GM23338 (cell line): ENCODE data around the gene NR5A2. TPM values are rescaled to one million over a fixed set of nuclear protein-coding genes. Genes with fewer than 3 reads are reported as not detected.

Experiments used
- ATAC-seq: fragments of 200-7000 bp; cut with Tn5 transposase; 3 replicates; pipeline ENCODE4 v1.9.1; 2020
- DNase-seq: peaks from one replicate; pipeline ENCODE4 v3.0.0-alpha.2; 2015; ENCODE audit warnings: low spot score
- H2AFZ ChIP-seq: fragments of 200-600 bp; sonication (generic); 2 replicates; pipeline ENCODE4 v1.8.0; 2016; ENCODE audit warnings: antibody characterized with exemption, mild to moderate bottlenecking, moderate library complexity
- H3F3A ChIP-seq: fragments of 200-600 bp; sonication (generic); replicated peaks from 2 replicates; pipeline ENCODE4 v1.8.0; 2017; ENCODE audit warnings: antibody characterized with exemption, mixed run types, low read depth
- H3K27ac ChIP-seq: fragments of 200-600 bp; sonication (generic); 2 replicates; pipeline ENCODE4 v1.6.1; 2016; ENCODE audit warnings: low read depth
- H3K27me3 ChIP-seq: fragments of 200-600 bp; sonication (generic); 2 replicates; pipeline ENCODE4 v1.8.0; 2016; ENCODE audit warnings: mild to moderate bottlenecking, mixed run types, moderate library complexity; ENCODE audit not compliant: insufficient read depth
- H3K36me3 ChIP-seq: fragments of 200-600 bp; sonication (generic); 2 replicates; pipeline ENCODE4 v1.8.0; 2016; ENCODE audit warnings: mild to moderate bottlenecking; ENCODE audit not compliant: insufficient read depth
- H3K4me1 ChIP-seq: fragments of 200-600 bp; sonication (generic); 2 replicates; pipeline ENCODE4 v1.8.0; 2016; ENCODE audit warnings: mild to moderate bottlenecking, moderate library complexity; ENCODE audit not compliant: insufficient read depth
- H3K4me2 ChIP-seq: fragments of 200-600 bp; sonication (generic); 2 replicates; pipeline ENCODE4 v1.7.1; 2017; ENCODE audit warnings: mixed run types
- H3K4me3 ChIP-seq: fragments of 200-600 bp; sonication (generic); 2 replicates; pipeline ENCODE4 v1.6.1; 2016; ENCODE audit warnings: mixed run types
- H3K79me2 ChIP-seq: fragments of 200-600 bp; sonication (generic); replicated peaks from 2 replicates; pipeline ENCODE4 v1.8.0; 2017; ENCODE audit warnings: mild to moderate bottlenecking; ENCODE audit not compliant: insufficient read depth
- H3K9me2 ChIP-seq: fragments of 200-600 bp; sonication (generic); 2 replicates; pipeline ENCODE4 v1.8.0; 2017; ENCODE audit not compliant: insufficient read depth
- H4K20me1 ChIP-seq: fragments of 200-600 bp; sonication (generic); replicated peaks from 2 replicates; pipeline ENCODE4 v1.8.0; 2017; ENCODE audit warnings: mild to moderate bottlenecking; ENCODE audit not compliant: insufficient read depth
- H3K27ac Mint-ChIP-seq: 2 replicates; pipeline ENCODE4 v1.8.0; 2020; ENCODE audit warnings: inconsistent platforms, mild to moderate bottlenecking, moderate library complexity, mixed read lengths
- H3K27me3 Mint-ChIP-seq: 3 replicates; pipeline ENCODE4 v1.8.0; 2022; ENCODE audit warnings: low read depth, mild to moderate bottlenecking, moderate library complexity, mixed read lengths, inconsistent platforms; ENCODE audit not compliant: insufficient read depth, poor library complexity
- H3K36me3 Mint-ChIP-seq: 3 replicates; pipeline ENCODE4 v1.8.0; 2021; ENCODE audit warnings: low read depth, mild to moderate bottlenecking, inconsistent platforms, moderate library complexity, mixed read lengths
- H3K4me1 Mint-ChIP-seq: 3 replicates; pipeline ENCODE4 v1.8.0; 2020; ENCODE audit warnings: mild to moderate bottlenecking, inconsistent platforms, mixed read lengths
- H3K4me3 Mint-ChIP-seq: 3 replicates; pipeline ENCODE4 v1.8.0; 2021; ENCODE audit warnings: moderate library complexity, mild to moderate bottlenecking, inconsistent platforms, mixed read lengths
- H3K9me3 Mint-ChIP-seq: 3 replicates; pipeline ENCODE4 v1.8.0; 2020; ENCODE audit warnings: moderate library complexity, mild to moderate bottlenecking, inconsistent platforms, mixed read lengths
- EZH2 ChIP-seq: fragments of 200-600 bp; sonication (generic); IDR thresholded peaks from one replicate; pipeline ENCODE4 v1.8.0; 2017; ENCODE audit warnings: antibody characterized with exemption, mild to moderate bottlenecking, low read depth; ENCODE audit not compliant: unreplicated experiment
- JUNB ChIP-seq: IDR thresholded peaks from one replicate; pipeline ENCODE4 v1.6.1; 2016; ENCODE audit warnings: antibody characterized with exemption; ENCODE audit not compliant: unreplicated experiment
- NANOG ChIP-seq: IDR thresholded peaks from 2 replicates; pipeline ENCODE4 v1.6.1; 2016; ENCODE audit warnings: antibody characterized with exemption, borderline replicate concordance
- ZNF114 ChIP-seq: fragments of 250-450 bp; sonication (Bioruptor Pico); IDR thresholded peaks from 2 replicates; pipeline ENCODE4 v1.5.0; 2020; ENCODE audit warnings: mild to moderate bottlenecking, moderate library complexity
- polyA plus RNA-seq: library from polyadenylated mRNA; unstranded; fragments of >200 nt; fragmentation: Nextera tagmentation; extraction: Ambion mirVana; gene quantifications from 2 replicates; pipeline ENCODE4 v1.2.1, GENCODE V29; 2016
- total RNA-seq: library from RNA; depleted of rRNA; stranded (reverse); fragments of >200 nt; shearing (Covaris generic); gene quantifications from 2 replicates; pipeline ENCODE4 v1.2.3, GENCODE V29; 2014
- TF ChIP-seq, protein P1 (sequence below): IDR thresholded peaks from 2 replicates; pipeline ENCODE4 v1.6.1; 2016; ENCODE audit warnings: antibody characterized with exemption
- TF ChIP-seq, protein P2 (sequence below): IDR thresholded peaks from one replicate; pipeline ENCODE4 v1.6.1; 2018; ENCODE audit warnings: antibody characterized with exemption; ENCODE audit not compliant: unreplicated experiment
- TF ChIP-seq, protein P3 (sequence below), 2 experiments: fragments of 200-600 bp in 1 of 2; sonication (generic) in 1 of 2; conservative IDR thresholded peaks; 2 replicates each; pipeline versions ENCODE4 v1.5.1 to v1.6.1; 2016 to 2017; ENCODE audit warnings: antibody characterized with exemption in 2 of 2, low read depth in 2 of 2, mild to moderate bottlenecking in 2 of 2, moderate library complexity in 1 of 2

The NR5A2 gene
- total and polyA plus RNA-seq, 2 experiments from 2014 or later = 4.4 to 13.1 TPM

DNA sequence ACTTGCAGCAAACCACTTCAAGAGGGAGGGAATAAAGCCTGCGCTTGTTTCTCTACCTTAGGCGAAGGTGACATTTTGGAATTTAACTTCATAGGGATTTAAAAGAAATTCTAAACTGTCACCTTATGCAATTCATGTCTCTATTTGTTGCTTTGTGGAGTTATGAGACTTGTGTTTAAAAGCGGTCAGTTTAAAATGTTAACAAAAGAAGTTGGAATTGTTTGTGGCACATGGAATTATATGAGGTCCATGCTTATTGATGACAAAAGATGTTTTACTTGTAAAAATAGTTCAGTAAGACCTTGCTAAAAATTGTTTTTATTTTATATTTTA, 15.8 kb downstream of the NR5A2 start (continued):
- TF ChIP-seq, protein P1, sequence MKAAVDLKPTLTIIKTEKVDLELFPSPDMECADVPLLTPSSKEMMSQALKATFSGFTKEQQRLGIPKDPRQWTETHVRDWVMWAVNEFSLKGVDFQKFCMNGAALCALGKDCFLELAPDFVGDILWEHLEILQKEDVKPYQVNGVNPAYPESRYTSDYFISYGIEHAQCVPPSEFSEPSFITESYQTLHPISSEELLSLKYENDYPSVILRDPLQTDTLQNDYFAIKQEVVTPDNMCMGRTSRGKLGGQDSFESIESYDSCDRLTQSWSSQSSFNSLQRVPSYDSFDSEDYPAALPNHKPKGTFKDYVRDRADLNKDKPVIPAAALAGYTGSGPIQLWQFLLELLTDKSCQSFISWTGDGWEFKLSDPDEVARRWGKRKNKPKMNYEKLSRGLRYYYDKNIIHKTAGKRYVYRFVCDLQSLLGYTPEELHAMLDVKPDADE = no peak
- TF ChIP-seq ZNF114 (no peak), NANOG (no peak)

DNA sequence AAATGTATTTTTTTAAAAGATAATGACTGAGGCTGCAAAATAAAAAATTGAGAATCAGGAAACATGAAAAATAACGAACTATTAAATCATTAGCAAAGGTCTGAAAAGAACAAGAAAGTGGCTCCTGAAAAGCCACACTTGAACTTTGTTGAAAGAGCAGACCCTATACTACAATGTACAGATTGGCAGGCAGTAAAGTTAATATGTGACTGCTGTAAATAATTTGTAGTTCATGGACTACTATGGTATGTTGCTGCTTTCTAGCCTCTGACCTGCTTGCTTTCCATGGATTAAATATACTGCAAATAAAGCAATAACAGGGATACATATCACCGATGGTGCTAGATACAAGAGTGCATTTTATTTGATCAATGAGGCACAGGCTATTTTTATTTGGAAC, 18.6 kb downstream of the NR5A2 start:
- Histone ChIP-seq H3K4me1 (peaks cover 64% of the 10 kb centered on the region), H3K9me2 (no peaks in the 10 kb centered on the region), H3K4me3 (no peak overlapping the region), H3K4me2 (no peak overlapping the region), H3F3A (peaks cover 9% of the 10 kb centered on the region; the same call in 1 of the 2 replicates), H3K27me3 (peaks cover 46% of the 10 kb centered on the region), H2AFZ (no peak overlapping the region), H4K20me1 (no peaks in the 10 kb centered on the region), H3K79me2 (peaks cover 20% of the 10 kb centered on the region), H3K27ac (no peak overlapping the region), H3K36me3 (no peaks in the 10 kb centered on the region)
- no peak for ATAC-seq
- H3K9me3 Mint-ChIP-seq = no peaks in the 10 kb centered on the region
- H3K4me1 Mint-ChIP-seq = peaks cover 58% of the 10 kb centered on the region
- H3K27me3 Mint-ChIP-seq = peaks cover 33% of the 10 kb centered on the region
- TF ChIP-seq, protein P1 = no peak
- TF ChIP-seq, protein P2, sequence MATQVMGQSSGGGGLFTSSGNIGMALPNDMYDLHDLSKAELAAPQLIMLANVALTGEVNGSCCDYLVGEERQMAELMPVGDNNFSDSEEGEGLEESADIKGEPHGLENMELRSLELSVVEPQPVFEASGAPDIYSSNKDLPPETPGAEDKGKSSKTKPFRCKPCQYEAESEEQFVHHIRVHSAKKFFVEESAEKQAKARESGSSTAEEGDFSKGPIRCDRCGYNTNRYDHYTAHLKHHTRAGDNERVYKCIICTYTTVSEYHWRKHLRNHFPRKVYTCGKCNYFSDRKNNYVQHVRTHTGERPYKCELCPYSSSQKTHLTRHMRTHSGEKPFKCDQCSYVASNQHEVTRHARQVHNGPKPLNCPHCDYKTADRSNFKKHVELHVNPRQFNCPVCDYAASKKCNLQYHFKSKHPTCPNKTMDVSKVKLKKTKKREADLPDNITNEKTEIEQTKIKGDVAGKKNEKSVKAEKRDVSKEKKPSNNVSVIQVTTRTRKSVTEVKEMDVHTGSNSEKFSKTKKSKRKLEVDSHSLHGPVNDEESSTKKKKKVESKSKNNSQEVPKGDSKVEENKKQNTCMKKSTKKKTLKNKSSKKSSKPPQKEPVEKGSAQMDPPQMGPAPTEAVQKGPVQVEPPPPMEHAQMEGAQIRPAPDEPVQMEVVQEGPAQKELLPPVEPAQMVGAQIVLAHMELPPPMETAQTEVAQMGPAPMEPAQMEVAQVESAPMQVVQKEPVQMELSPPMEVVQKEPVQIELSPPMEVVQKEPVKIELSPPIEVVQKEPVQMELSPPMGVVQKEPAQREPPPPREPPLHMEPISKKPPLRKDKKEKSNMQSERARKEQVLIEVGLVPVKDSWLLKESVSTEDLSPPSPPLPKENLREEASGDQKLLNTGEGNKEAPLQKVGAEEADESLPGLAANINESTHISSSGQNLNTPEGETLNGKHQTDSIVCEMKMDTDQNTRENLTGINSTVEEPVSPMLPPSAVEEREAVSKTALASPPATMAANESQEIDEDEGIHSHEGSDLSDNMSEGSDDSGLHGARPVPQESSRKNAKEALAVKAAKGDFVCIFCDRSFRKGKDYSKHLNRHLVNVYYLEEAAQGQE = no peak
- TF ChIP-seq, protein P3, sequence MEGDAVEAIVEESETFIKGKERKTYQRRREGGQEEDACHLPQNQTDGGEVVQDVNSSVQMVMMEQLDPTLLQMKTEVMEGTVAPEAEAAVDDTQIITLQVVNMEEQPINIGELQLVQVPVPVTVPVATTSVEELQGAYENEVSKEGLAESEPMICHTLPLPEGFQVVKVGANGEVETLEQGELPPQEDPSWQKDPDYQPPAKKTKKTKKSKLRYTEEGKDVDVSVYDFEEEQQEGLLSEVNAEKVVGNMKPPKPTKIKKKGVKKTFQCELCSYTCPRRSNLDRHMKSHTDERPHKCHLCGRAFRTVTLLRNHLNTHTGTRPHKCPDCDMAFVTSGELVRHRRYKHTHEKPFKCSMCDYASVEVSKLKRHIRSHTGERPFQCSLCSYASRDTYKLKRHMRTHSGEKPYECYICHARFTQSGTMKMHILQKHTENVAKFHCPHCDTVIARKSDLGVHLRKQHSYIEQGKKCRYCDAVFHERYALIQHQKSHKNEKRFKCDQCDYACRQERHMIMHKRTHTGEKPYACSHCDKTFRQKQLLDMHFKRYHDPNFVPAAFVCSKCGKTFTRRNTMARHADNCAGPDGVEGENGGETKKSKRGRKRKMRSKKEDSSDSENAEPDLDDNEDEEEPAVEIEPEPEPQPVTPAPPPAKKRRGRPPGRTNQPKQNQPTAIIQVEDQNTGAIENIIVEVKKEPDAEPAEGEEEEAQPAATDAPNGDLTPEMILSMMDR (conservative IDR thresholded peaks at IDR 0.05; ENCODE audit: low read depth in 2 of 2) = no peak
- TF ChIP-seq EZH2 (no peak), ZNF114 (no peak), JUNB (no peak), NANOG (no peak)
- no peak overlapping the region for H3K4me3 Mint-ChIP-seq
- no peak for DNase-seq
- H3K36me3 Mint-ChIP-seq = no peaks in the 10 kb centered on the region; the same call in 2 of the 3 replicates
- H3K27ac Mint-ChIP-seq = no peak overlapping the region
